Kidney (tissue), 14 donors: ENCODE results near the gene TPM4. TPM values are rescaled to one million over a fixed set of nuclear protein-coding genes. Genes with fewer than 3 reads are reported as not detected.

Source experiments
- DNase-seq, 5 donors: peaks; one replicate each; pipeline ENCODE4 v3.0.0-alpha.2; 2013 to 2020
- FAIRE-seq: peaks from 2 replicates; lab custom pipeline; 2012; peaks lifted over from hg19 to GRCh38; lab: Jason Lieb, UNC
- H3K27ac ChIP-seq, 2 donors: one replicate each; pipeline ENCODE4 v1.7.0; 2013; ENCODE audit warnings: low read depth in 2 of 2, low read length in 2 of 2, inconsistent platforms in 1 of 2
- H3K27me3 ChIP-seq: one replicate; pipeline ENCODE4 v1.7.1; 2013; ENCODE audit warnings: low read length, inconsistent platforms; ENCODE audit not compliant: control insufficient read depth, insufficient read depth
- H3K36me3 ChIP-seq, 3 donors: one replicate each; pipeline versions ENCODE4 v1.7.0 to v1.7.1; 2013; ENCODE audit warnings: low read length in 3 of 3, control low read depth in 1 of 3, inconsistent platforms in 1 of 3; ENCODE audit not compliant: insufficient read depth in 3 of 3, control insufficient read depth in 2 of 3
- H3K4me1 ChIP-seq, 3 donors: one replicate each; pipeline versions ENCODE4 v1.7.0 to v1.7.1; 2013; ENCODE audit warnings: low read length in 3 of 3, inconsistent platforms in 1 of 3, low read depth in 1 of 3; ENCODE audit not compliant: control insufficient read depth in 2 of 3, insufficient read depth in 2 of 3
- H3K4me3 ChIP-seq, 3 donors: one replicate each; pipeline versions ENCODE4 v1.7.0 to v1.8.1; 2013; ENCODE audit warnings: low read length in 3 of 3, control low read depth in 1 of 3, inconsistent platforms in 1 of 3
- H3K9ac ChIP-seq, 3 donors: one replicate each; pipeline versions ENCODE4 v1.7.0 to v1.7.1; 2013; ENCODE audit warnings: low read length in 3 of 3, control low read depth in 1 of 3, inconsistent platforms in 1 of 3
- H3K9me3 ChIP-seq, 3 donors: one replicate each; pipeline versions ENCODE4 v1.7.0 to v1.7.1; 2013; ENCODE audit warnings: low read length in 3 of 3, control low read depth in 1 of 3, inconsistent platforms in 1 of 3; ENCODE audit not compliant: control insufficient read depth in 2 of 3, insufficient read depth in 1 of 3
- intact Hi-C: fragments of 100-400 bp; cut with DNase I; formaldehyde crosslinking; loops from one replicate; pipeline ENCODE4 v1.11.1; 2022
- polyA plus RNA-seq: library from polyadenylated mRNA; stranded (reverse); fragments of 350-450 nt; fragmentation: Illumina TruSeq; extraction: RNeasy Lipid Tissue Mini Kit (QIAGEN cat#74804); gene quantifications from one replicate; pipeline ENCODE4 v1.2.3, GENCODE V29; 2014; ENCODE audit warnings: low read depth, low replicate concordance; ENCODE audit not compliant: insufficient read depth
- total RNA-seq: library from RNA; stranded (reverse); fragmentation: NEBNext Ultra II Directional; extraction: Animal tissue kit (Norgen Biotek cat#: 25700); gene quantifications from one replicate; pipeline ENCODE4 v1.2.1, GENCODE V29; 2021
- TF ChIP-seq, protein P1 (sequence below): IDR thresholded peaks from 3 replicates; pipeline ENCODE4 v1.5.1; 2012; ENCODE audit warnings: mild to moderate bottlenecking, moderate library complexity, borderline replicate concordance; ENCODE audit not compliant: insufficient read depth; ENCODE audit errors: extremely low read depth
- donor health status: control.
- donor health status: control.
- donor health status: control.
- donor health status: control.
- donor health status: control.
- donor health status: DM: yes; HTN: yes; CAD: no.
- donor health status: Normal renal cell carcinoma (clear cell type).

Gene TPM4
- total and polyA plus RNA-seq, 2 donors from 2014 or later, result 132 to 273 TPM

DNA sequence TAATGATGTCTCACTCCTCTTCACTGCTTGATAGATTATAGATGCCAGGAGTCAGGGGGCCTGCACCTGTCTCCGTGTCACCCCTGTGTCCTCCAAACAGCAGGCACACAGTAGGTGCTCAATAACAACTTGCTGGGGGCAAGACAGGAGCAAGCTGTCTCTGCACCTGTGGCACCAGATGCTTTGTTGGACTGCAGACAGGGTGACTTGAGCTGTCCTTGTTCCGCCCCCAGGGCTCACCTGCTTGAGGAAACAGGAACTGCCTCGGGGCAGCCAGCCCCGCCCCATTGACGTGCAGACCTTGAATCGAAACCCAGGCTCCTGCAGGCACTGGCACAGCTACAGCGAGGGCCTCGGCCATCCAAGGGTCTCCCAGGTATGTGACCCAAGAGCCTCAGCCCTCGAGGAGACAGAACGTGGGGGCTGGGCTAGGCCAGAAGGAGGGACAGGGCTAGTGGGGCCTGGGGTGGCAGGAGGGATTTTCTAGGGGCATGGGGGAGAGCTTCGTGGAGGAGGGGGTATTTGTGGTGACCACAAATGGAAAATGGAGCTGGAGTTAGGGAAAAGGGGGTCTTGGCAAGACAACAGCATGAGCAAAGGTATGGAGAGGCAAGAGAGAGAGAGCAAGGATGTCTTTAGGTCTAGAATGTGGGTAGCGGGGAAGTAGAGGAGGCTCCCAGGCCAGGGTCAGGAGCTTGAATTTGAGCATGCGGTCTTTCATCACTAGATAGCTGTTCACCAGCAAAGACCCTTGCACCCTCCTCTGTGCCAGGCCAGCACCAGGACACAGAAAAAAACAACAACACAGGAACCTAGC, 67.3 kb downstream of the TPM4 start, which contains the start of gene HSH2D:
Gene HSH2D, plus strand, starts transcription at position 287 of the 817 bp plus-strand sequence. CDS start 5,066 bp downstream, outside the sequence.
- Histone ChIP-seq H3K4me1 (no peaks in the 10 kb centered on the region), H3K27ac (no peak within 1 kb of the TSS), H3K9ac (no peak within 1 kb of the TSS), H3K36me3 (no peaks in the 10 kb centered on the region), H3K4me3 (no peak within 1 kb of the TSS), H3K9me3 (no peaks in the 10 kb centered on the region), H3K27me3 (no peaks in the 10 kb centered on the region)
- FAIRE-seq (no peak), DNase-seq (peak in 3 of 5 donors; percentile 20 to 91 (median 26))
- intact Hi-C loops, result no loop called here
- TF ChIP-seq, protein P1, sequence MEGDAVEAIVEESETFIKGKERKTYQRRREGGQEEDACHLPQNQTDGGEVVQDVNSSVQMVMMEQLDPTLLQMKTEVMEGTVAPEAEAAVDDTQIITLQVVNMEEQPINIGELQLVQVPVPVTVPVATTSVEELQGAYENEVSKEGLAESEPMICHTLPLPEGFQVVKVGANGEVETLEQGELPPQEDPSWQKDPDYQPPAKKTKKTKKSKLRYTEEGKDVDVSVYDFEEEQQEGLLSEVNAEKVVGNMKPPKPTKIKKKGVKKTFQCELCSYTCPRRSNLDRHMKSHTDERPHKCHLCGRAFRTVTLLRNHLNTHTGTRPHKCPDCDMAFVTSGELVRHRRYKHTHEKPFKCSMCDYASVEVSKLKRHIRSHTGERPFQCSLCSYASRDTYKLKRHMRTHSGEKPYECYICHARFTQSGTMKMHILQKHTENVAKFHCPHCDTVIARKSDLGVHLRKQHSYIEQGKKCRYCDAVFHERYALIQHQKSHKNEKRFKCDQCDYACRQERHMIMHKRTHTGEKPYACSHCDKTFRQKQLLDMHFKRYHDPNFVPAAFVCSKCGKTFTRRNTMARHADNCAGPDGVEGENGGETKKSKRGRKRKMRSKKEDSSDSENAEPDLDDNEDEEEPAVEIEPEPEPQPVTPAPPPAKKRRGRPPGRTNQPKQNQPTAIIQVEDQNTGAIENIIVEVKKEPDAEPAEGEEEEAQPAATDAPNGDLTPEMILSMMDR, result no peak

DNA sequence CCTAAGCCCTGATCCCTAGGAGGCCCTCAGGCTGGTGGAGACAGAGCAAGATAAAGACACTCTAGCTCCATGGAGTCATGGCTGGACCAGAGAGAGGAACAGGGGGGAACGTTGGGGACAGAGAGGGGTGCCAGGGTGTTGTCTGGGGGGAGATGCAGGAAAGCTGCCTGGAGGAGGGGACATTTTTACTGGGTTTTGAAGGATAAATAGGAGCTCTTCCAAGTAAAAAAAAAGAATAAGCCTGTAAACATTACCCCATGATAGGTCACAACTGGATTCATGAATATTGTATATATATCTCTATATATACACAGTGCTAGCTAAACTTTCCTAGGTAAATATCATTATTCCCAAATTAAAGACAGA, 67.9 kb downstream of the TPM4 start:
- no peaks in the 10 kb centered on the region for H3K27me3 ChIP-seq
- TF ChIP-seq, protein P1, result no peak
- FAIRE-seq (no peak), DNase-seq (no peak)
- no peak overlapping the region for H3K27ac ChIP-seq
- no peak overlapping the region for H3K4me3 ChIP-seq
- no peaks in the 10 kb centered on the region for H3K4me1 ChIP-seq
- H3K9me3 ChIP-seq, result no peaks in the 10 kb centered on the region
- intact Hi-C loops, result no loop called here
- no peaks in the 10 kb centered on the region for H3K36me3 ChIP-seq
- H3K9ac ChIP-seq, result no peak overlapping the region

DNA sequence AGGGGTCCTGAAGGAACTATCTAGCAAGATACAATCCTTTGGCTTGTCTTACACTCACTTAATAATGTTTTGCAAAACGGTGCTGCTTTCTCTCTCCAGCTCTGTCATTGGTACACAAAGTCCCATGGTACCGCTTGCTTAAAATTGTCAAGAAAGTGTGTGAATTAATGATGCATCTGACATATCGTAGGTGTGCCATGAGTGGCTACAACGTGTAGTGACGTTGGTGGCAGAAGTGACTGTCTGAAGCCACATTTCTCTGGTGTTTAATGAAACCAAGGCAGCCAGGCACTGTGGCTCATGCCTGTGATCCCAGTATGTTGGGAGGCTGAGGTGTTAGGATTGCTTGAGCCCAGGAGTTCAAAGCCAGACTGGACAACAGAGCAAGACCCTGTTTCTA, 69.8 kb downstream of the TPM4 start:
- DNase-seq, result no peak
- Histone ChIP-seq H3K4me3 (no peak overlapping the region), H3K4me1 (no peaks in the 10 kb centered on the region), H3K27me3 (no peaks in the 10 kb centered on the region), H3K27ac (no peak overlapping the region), H3K36me3 (no peaks in the 10 kb centered on the region), H3K9ac (no peak overlapping the region), H3K9me3 (no peaks in the 10 kb centered on the region)
- TF ChIP-seq, protein P1, result no peak
- intact Hi-C loops, result no loop called here
- FAIRE-seq, result no peak
